GM18505 (cell line): Measurements from ENCODE around the gene VASP.

Experiments used
- ATAC-seq: cut with Tn5 transposase; IDR thresholded peaks from one replicate; pipeline ENCODE4 v1.9.1; 2021; ENCODE audit not compliant: unreplicated experiment
- POLR2A ChIP-seq: IDR thresholded peaks from 4 replicates; pipeline ENCODE4 v1.6.1; 2011; ENCODE audit warnings: borderline replicate concordance; ENCODE audit not compliant: insufficient read depth, insufficient read length; ENCODE audit errors: extremely low read depth

VASP gene

GRCh38 chr19:45506989-45507871, at the start of gene VASP:
VASP (plus strand) TSS chr19:45507479; CDS start chr19:45507772, 293 bp downstream.
- TF ChIP-seq POLR2A: peak; percentile 99
- ATAC-seq: peak; percentile 47

DNA sequence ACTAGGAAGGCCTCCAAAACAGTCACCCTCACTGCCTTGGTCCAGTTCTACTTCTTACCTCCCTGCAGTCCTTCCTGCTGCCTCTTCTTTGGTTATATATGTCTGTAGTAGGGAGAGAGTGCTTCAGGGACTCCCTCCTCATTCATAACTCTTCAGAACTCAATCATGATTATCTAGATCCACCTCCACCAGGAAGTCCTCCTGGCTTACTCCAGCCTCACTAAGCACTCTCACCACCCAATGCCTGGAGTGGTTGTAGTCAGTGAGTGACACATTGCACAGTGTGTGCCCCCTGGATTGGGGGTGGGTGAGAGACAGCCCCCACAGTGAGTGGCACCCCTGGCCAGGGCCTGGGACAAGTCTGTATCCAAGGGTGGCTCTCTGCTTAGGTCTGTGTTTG, 49.5 kb upstream of the VASP start:
- no peak for TF ChIP-seq POLR2A
- no peak for ATAC-seq

DNA sequence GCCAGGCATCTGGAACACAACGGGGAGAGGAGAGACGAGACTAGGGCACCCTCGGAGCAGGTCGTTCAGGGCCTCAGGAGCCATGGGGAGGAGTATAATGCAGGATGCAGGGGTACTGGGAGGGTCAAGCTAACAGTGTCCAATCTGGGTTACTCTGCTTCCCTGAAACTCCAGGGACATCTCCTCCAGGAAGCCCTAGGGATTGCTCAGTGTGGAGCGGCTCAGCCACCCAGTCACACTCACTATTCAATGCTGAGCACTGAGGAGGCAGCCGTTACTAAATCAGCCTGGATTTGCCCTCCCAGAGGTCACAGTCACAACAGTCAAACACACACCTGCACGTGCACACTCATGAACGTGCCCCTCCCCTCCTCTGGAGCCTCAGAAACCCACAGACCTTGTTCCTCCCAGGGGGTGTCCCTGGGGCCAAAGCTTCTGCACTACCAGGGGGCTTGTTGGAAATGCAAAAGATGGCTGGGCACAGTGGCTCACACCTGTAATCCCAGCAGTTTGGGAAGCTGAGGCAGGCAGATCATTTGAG, 46.4 kb upstream of the VASP start:
- ATAC-seq: no peak

GRCh38 chr19:45462174-45462573, 45.1 kb upstream of the VASP start:
- ATAC-seq: no peak
- TF ChIP-seq POLR2A: no peak

More for the DNA sequence above, 46.4 kb upstream of the VASP start:
- TF ChIP-seq POLR2A: no peak

DNA sequence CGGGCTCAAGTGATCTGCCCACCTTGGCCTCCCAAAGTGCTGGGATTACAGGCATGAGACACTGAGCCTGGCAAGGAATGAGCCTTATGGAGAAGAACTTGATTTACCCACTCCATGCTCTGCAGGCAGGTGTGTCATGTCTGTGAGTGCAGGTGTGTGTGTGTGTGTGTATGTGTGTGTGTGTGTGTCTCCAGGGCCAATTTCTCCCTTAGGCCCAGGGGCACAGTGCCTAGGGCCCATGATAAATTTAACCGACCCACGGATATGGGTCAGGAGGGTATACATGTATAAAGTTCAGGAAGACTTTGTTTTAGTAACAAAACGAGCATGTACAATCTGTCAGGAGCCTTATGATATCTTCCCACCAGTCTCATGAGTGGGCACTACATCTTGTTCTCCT, 44.0 kb upstream of the VASP start:
- no peak for TF ChIP-seq POLR2A
- ATAC-seq: no peak

- no peak for TF ChIP-seq POLR2A
- no peak for ATAC-seq
Measured at GRCh38 chr19:45464274-45464673, 43.0 kb upstream of the VASP start.

DNA sequence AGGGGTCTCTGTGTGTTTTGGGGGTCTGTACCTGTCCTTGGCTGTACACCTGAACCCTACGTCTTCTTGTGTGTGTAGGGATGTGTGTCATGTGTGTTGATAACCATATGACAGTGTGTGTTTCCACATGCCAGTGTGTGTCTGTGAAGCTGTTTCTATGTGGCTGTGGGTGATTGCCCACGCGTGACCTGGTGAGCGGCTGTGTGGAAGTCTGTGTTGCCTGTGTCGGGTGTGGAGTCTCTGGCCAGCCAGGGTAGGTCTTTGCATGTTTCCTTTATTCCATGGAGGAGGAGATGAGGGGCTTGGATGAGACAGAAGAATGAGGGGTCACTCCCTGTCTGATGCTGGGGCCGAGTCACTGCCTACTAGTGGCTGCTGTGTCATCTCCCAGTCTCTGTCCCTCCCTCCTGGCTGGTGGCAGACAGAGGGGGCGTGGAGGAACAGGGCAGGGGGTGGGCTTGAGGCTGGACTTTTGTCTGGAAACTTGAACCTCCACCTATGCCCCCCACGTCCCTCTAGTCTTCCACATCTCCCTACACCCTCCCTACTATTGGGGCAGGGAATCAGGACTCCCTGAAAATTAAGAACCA, 42.3 kb upstream of the VASP start:
- no peak for ATAC-seq
- no peak for TF ChIP-seq POLR2A

DNA sequence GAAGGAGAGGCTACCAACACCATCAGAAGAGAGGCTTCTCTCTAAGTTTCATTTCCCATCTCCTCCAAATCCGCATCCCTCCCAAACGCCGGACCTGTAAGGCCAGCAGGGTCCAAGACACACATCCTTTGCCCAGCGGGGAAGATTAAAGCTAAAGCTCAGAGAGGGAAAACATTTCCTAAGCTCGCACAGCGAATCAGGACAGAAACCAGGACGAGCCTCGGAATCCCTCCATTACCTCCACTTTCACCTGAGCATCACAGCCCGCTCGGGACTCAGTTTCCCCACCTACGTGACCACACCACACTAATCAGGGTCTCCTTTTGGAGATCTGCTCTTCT, 40.2 kb upstream of the VASP start:
- no peak for ATAC-seq
- TF ChIP-seq POLR2A: no peak

GRCh38 chr19:45467456-45468158, 39.7 kb upstream of the VASP start, which contains the start of gene FOSB:
FOSB (plus strand) TSS chr19:45467996; CDS start chr19:45468587, 591 bp downstream.
- TF ChIP-seq POLR2A: peak; percentile 68
- ATAC-seq: peak; percentile 38

DNA sequence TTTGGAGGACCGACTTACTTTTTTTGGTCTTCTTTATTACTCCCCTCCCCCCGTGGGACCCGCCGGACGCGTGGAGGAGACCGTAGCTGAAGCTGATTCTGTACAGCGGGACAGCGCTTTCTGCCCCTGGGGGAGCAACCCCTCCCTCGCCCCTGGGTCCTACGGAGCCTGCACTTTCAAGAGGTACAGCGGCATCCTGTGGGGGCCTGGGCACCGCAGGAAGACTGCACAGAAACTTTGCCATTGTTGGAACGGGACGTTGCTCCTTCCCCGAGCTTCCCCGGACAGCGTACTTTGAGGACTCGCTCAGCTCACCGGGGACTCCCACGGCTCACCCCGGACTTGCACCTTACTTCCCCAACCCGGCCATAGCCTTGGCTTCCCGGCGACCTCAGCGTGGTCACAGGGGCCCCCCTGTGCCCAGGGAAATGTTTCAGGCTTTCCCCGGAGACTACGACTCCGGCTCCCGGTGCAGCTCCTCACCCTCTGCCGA, 39.1 kb upstream of the VASP start:
- no peak for ATAC-seq

GRCh38 chr19:45468803-45469131, 38.5 kb upstream of the VASP start:
- ATAC-seq: peak; percentile 27
- no peak for TF ChIP-seq POLR2A

More for the DNA sequence above, 39.1 kb upstream of the VASP start:
- TF ChIP-seq POLR2A: no peak

GRCh38 chr19:45469132-45469944, 37.9 kb upstream of the VASP start:
- peak; percentile 50 for ATAC-seq
- TF ChIP-seq POLR2A: peak; percentile 65
